ENCODE data around the gene SHANK3. TPM values are rescaled to one million over a fixed set of nuclear protein-coding genes. Genes with fewer than 3 reads are reported as not detected.

SHANK3 gene
- total and polyA plus RNA-seq, 8 donors: 17.2 to 42.9 (median 23.5) TPM

- TF ChIP-seq CTCF (IDR thresholded peaks at IDR 0.05): no peak
- peaks cover 0 to 7% of the 10 kb centered on the region in 2 donors for H3K36me3 ChIP-seq
- intact Hi-C loops (cut with DNase I): no loop called here
- peaks cover 8 to 50% of the 10 kb centered on the region in 2 donors for H3K27me3 ChIP-seq
- peak in 1 of 4 donors; percentile 45 for DNase-seq
- no peak overlapping the region for H3K27ac ChIP-seq
- H3K9me3 ChIP-seq: no peaks in the 10 kb centered on the region
- peak overlapping the region; percentile 32 to 54 for H3K4me3 ChIP-seq
- no peak for ATAC-seq
- H3K4me1 ChIP-seq: peaks cover 7 to 11% of the 10 kb centered on the region in 2 donors
Measured at GRCh38 chr22:50676180-50676636, 3.6 kb downstream of the SHANK3 start.

GRCh38 chr22:50676661-50677492 lies 4.3 kb downstream of the SHANK3 start:
- Histone ChIP-seq H3K27ac (no peak overlapping the region), H3K9me3 (no peaks in the 10 kb centered on the region), H3K4me1 (peaks cover 7 to 11% of the 10 kb centered on the region in 2 donors), H3K36me3 (peaks cover 0 to 7% of the 10 kb centered on the region in 2 donors), H3K4me3 (peak overlapping the region in 1 of 2 donors; percentile 54), H3K27me3 (peaks cover 8 to 43% of the 10 kb centered on the region in 2 donors)
- ATAC-seq: no peak
- TF ChIP-seq CTCF (IDR thresholded peaks at IDR 0.05): no peak
- peak in 1 of 4 donors; percentile 32 for DNase-seq
- intact Hi-C loops (cut with DNase I): no loop called here

GRCh38 chr22:50677493-50678217 lies 5.0 kb downstream of the SHANK3 start:
- Histone ChIP-seq H3K4me1 (peaks cover 7 to 11% of the 10 kb centered on the region in 2 donors), H3K9me3 (no peaks in the 10 kb centered on the region), H3K27me3 (peaks cover 8 to 36% of the 10 kb centered on the region in 2 donors), H3K36me3 (peaks cover 0 to 7% of the 10 kb centered on the region in 2 donors), H3K4me3 (peak overlapping the region in 1 of 2 donors; percentile 54), H3K27ac (no peak overlapping the region)
- no peak for TF ChIP-seq CTCF (IDR thresholded peaks at IDR 0.05)
- no peak for ATAC-seq
- intact Hi-C loops (cut with DNase I): no loop called here
- no peak for DNase-seq

- peak in 2 of 4 donors; percentile 26 to 44 for DNase-seq
- no peak for TF ChIP-seq CTCF (IDR thresholded peaks at IDR 0.05)
- H3K4me1 ChIP-seq: peaks cover 7 to 11% of the 10 kb centered on the region in 2 donors
- no peak overlapping the region for H3K27ac ChIP-seq
- ATAC-seq: no peak
- H3K4me3 ChIP-seq: no peak overlapping the region
- H3K27me3 ChIP-seq: peaks cover 7 to 30% of the 10 kb centered on the region in 2 donors
- H3K9me3 ChIP-seq: no peaks in the 10 kb centered on the region
- peaks cover 0 to 7% of the 10 kb centered on the region in 2 donors for H3K36me3 ChIP-seq
- intact Hi-C loops (cut with DNase I): no loop called here
Measured at GRCh38 chr22:50678218-50678650, 5.6 kb downstream of the SHANK3 start.
